ENCODE measurements around the gene TRMT6. TPM values are rescaled to one million over a fixed set of nuclear protein-coding genes. Genes with fewer than 3 reads are reported as not detected.

Gene TRMT6
- total RNA-seq, 1 donor from 2014 or later = 9.6 TPM

DNA sequence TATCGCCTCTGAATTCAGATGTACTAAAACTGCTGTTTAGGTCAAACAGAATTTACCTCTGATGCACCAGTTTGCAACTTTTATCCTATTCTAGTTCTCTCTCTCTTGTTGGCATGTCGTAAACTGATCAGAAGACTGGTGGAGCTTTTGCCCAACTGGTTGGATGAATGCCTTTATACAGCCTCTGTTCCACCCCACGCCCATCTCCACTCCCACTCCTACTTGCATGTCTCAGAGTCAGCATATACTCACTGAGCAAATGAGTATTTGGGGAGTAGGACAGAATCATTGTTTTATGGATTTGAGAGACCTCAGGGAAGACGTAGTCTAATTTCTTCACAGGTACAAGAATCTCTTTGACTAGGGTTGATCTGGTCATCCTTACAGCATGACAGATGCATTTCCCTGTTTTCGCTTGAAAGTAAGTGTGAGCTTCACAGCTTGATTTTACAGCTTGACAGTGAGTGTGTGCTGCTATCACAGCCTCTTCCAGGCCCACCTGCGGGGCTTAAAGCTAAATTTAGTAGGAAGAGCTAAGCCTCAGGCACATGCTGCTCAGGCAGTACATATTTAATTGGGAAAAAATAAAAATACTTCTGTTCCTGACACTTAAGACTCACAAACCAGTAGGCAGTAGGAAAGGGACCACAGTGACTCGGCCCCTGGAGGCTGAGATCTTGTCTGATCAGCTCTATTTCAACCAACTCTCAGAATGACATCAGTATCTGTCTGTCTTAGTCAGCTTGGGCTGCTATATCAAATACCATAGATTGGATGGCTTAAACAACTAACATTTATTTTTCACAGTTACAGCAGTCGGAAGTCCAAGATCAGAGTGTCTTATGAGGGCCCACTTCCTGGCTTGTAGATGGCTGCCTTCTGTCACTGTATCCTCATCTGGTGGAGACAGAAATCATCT lies 30.4 kb downstream of the TRMT6 start:
- no peaks in the 10 kb centered on the region for H3K4me1 ChIP-seq
- no peaks in the 10 kb centered on the region for H3K36me3 ChIP-seq
- intact Hi-C loops (cut with DNase I) = no loop called here
- no peaks in the 10 kb centered on the region for H3K27me3 ChIP-seq
- DNase-seq (ENCODE audit: extremely low spot score in 2 of 2) = no peak
- H3K27ac ChIP-seq = no peak overlapping the region
- TF ChIP-seq, protein P1, sequence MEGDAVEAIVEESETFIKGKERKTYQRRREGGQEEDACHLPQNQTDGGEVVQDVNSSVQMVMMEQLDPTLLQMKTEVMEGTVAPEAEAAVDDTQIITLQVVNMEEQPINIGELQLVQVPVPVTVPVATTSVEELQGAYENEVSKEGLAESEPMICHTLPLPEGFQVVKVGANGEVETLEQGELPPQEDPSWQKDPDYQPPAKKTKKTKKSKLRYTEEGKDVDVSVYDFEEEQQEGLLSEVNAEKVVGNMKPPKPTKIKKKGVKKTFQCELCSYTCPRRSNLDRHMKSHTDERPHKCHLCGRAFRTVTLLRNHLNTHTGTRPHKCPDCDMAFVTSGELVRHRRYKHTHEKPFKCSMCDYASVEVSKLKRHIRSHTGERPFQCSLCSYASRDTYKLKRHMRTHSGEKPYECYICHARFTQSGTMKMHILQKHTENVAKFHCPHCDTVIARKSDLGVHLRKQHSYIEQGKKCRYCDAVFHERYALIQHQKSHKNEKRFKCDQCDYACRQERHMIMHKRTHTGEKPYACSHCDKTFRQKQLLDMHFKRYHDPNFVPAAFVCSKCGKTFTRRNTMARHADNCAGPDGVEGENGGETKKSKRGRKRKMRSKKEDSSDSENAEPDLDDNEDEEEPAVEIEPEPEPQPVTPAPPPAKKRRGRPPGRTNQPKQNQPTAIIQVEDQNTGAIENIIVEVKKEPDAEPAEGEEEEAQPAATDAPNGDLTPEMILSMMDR (IDR thresholded peaks at IDR 0.05) = no peak
- TF ChIP-seq POLR2AphosphoS5 (IDR thresholded peaks at IDR 0.05; ENCODE audit: insufficient read depth in 1 of 2, low read depth in 1 of 2) (no peak), POLR2A (IDR thresholded peaks at IDR 0.05) (no peak)
- H3K4me3 ChIP-seq = no peak overlapping the region
- no peaks in the 10 kb centered on the region for H3K9me3 ChIP-seq

DNA sequence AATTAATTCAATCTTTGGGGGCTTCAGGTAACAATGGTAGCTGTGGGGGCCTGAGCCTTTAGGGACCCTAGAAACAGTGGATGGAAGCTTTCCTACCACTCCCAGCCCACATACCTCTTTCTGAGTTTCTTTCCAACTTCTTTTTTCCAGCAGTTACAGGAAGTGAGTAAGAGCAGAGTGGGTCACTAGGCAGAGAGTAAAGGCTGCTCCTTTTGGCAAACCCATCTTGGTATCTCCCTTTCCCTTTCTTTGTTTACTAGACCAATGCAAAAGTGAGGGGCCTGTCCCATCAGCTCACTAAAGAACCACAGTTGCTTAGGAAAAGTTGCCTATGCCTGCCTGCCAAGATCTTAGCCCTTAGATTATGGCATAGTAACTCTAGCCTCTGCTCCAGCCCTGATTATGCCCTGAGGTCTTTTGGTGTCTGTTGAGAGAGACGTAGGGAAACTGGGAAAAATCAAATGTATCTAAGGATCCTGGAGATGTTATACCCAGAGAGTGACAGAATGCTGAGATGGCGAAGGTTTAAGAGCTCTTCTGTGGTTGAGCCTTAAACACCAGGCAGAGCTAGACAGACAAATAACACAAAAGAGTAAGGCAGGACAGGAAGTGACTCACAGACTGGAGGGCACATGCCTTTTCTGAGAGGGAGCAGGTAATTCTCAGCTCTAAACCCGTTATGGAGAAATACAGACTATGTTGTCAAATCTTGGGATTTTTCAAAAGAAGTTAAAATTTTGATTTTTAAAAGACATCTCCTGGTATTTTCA lies 31.3 kb downstream of the TRMT6 start:
- Histone ChIP-seq H3K4me3 (no peak overlapping the region), H3K27me3 (no peaks in the 10 kb centered on the region), H3K9me3 (no peaks in the 10 kb centered on the region), H3K4me1 (no peaks in the 10 kb centered on the region), H3K27ac (no peak overlapping the region), H3K36me3 (no peaks in the 10 kb centered on the region)
- intact Hi-C loops (cut with DNase I) = no loop called here
- no peak for DNase-seq (ENCODE audit: extremely low spot score in 2 of 2)
- TF ChIP-seq POLR2A (IDR thresholded peaks at IDR 0.05) (no peak), POLR2AphosphoS5 (IDR thresholded peaks at IDR 0.05; ENCODE audit: insufficient read depth in 1 of 2, low read depth in 1 of 2) (no peak)
- TF ChIP-seq, protein P1 (IDR thresholded peaks at IDR 0.05) = no peak

DNA sequence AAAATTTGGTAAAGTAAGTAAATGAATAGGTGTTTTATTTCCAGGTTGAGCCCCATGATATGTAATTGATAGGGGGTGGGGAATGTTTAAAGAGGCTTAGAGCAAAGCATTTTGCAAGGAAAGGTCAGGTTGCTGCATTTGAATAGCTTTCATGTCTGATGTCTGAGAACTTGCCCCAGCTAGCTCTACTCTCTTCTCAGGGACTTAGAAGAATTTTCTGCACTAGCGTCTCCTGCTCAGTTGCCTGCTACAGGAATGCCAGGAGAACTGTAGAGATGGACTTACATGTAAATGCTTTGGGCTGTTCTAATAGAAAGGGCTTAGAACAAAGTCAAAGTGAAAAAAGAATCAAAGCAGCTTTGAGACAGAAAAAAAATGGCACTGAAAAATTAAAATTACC lies 35.5 kb downstream of the TRMT6 start:
- H3K27me3 ChIP-seq = no peaks in the 10 kb centered on the region
- no peak overlapping the region for H3K27ac ChIP-seq
- no peaks in the 10 kb centered on the region for H3K36me3 ChIP-seq
- intact Hi-C loops (cut with DNase I) = no loop called here
- peaks cover 6% of the 10 kb centered on the region for H3K4me1 ChIP-seq
- DNase-seq (ENCODE audit: extremely low spot score in 2 of 2) = no peak
- TF ChIP-seq, protein P1 (IDR thresholded peaks at IDR 0.05) = no peak
- no peak for TF ChIP-seq POLR2A (IDR thresholded peaks at IDR 0.05)
- no peak for TF ChIP-seq POLR2AphosphoS5 (IDR thresholded peaks at IDR 0.05; ENCODE audit: insufficient read depth in 1 of 2, low read depth in 1 of 2)
- H3K4me3 ChIP-seq = no peak overlapping the region
- no peaks in the 10 kb centered on the region for H3K9me3 ChIP-seq

DNA sequence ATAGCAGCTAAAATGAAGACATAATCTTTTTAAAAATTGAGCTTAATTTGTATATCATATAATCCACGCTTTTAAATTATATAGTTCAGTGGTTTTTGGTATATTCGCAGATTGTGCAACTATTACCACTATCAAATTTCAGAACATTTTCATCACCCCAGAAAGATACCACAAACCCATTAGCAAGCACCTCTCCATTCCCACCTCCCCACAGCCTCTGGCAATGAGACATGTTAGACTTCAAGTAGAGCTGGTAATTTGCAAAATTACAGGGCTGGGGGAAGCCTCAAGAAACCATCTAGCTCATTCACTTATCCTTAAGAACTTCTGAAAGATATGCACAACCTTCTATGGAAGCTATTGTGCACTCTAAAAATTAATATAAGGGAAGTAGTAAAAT lies 37.2 kb downstream of the TRMT6 start:
- no peaks in the 10 kb centered on the region for H3K27me3 ChIP-seq
- intact Hi-C loops (cut with DNase I) = no loop called here
- H3K9me3 ChIP-seq = no peaks in the 10 kb centered on the region
- no peaks in the 10 kb centered on the region for H3K36me3 ChIP-seq
- no peak overlapping the region for H3K4me3 ChIP-seq
- no peak for TF ChIP-seq POLR2AphosphoS5 (IDR thresholded peaks at IDR 0.05; ENCODE audit: insufficient read depth in 1 of 2, low read depth in 1 of 2)
- TF ChIP-seq POLR2A (IDR thresholded peaks at IDR 0.05) = no peak
- TF ChIP-seq, protein P1 (IDR thresholded peaks at IDR 0.05) = no peak
- peaks cover 6% of the 10 kb centered on the region for H3K4me1 ChIP-seq
- no peak for DNase-seq (ENCODE audit: extremely low spot score in 2 of 2)
- H3K27ac ChIP-seq = no peak overlapping the region

Data from vagina (tissue), 2 donors.